Smooth muscle cell (in vitro differentiated cells): ENCODE results near the gene OR56B1. TPM values are rescaled to one million over a fixed set of nuclear protein-coding genes. Genes with fewer than 3 reads are reported as not detected.

Experiments
- DNase-seq: peaks from one replicate; lab custom pipeline; 2025; ENCODE audit not compliant: unreplicated experiment; lab: John Stamatoyannopoulos, UW
- H2AFZ ChIP-seq: fragments of 200-600 bp; sonication (generic); 2 replicates; pipeline ENCODE4 v1.6.0; 2016; ENCODE audit warnings: antibody characterized with exemption, low read depth, mild to moderate bottlenecking
- H3F3A ChIP-seq: fragments of 200-600 bp; sonication (generic); 2 replicates; pipeline ENCODE4 v1.6.0; 2017; ENCODE audit warnings: antibody characterized with exemption, low read depth
- H3K27ac ChIP-seq: fragments of 200-600 bp; sonication (generic); 2 replicates; pipeline ENCODE4 v1.5.1; 2016; ENCODE audit warnings: low read depth, mild to moderate bottlenecking
- H3K27me3 ChIP-seq: fragments of 200-600 bp; sonication (generic); 2 replicates; pipeline ENCODE4 v1.6.1; 2016; ENCODE audit warnings: low read depth, mild to moderate bottlenecking
- H3K36me3 ChIP-seq: fragments of 200-600 bp; sonication (generic); 2 replicates; pipeline ENCODE4 v1.5.1; 2016; ENCODE audit warnings: low read depth
- H3K4me1 ChIP-seq: fragments of 200-600 bp; sonication (generic); 2 replicates; pipeline ENCODE4 v1.5.1; 2016; ENCODE audit warnings: low read depth
- H3K4me2 ChIP-seq: fragments of 200-600 bp; sonication (generic); 2 replicates; pipeline ENCODE4 v1.6.0; 2016; ENCODE audit warnings: mild to moderate bottlenecking
- H3K4me3 ChIP-seq: fragments of 200-600 bp; sonication (generic); 2 replicates; pipeline ENCODE4 v1.5.1; 2016; ENCODE audit warnings: mild to moderate bottlenecking
- H3K79me2 ChIP-seq: fragments of 200-600 bp; sonication (generic); 2 replicates; pipeline ENCODE4 v1.6.0; 2016; ENCODE audit warnings: low read depth, mild to moderate bottlenecking
- H3K9ac ChIP-seq: fragments of 200-600 bp; sonication (generic); 2 replicates; pipeline ENCODE4 v1.6.0; 2016; ENCODE audit warnings: low read depth
- H3K9me3 ChIP-seq: fragments of 200-600 bp; sonication (generic); replicated peaks from 2 replicates; pipeline ENCODE4 v1.5.1; 2016; ENCODE audit warnings: low read depth
- H4K20me1 ChIP-seq: fragments of 200-600 bp; sonication (generic); 2 replicates; pipeline ENCODE4 v1.6.0; 2016; ENCODE audit warnings: low read depth
- CTCF ChIP-seq: fragments of 200-600 bp; sonication (generic); IDR thresholded peaks from 2 replicates; pipeline ENCODE4 v1.5.1; 2017; ENCODE audit warnings: borderline replicate concordance, mild to moderate bottlenecking, antibody characterized with exemption; ENCODE audit not compliant: insufficient read depth, poor library complexity, severe bottlenecking
- WGBS: methylation state at CpG from one replicate; pipeline ENCODE4 v1.1.7; 2016; ENCODE audit warnings: low lambda C conversion rate; 5-methylcytosine and 5-hydroxymethylcytosine counted together
- polyA plus RNA-seq: library from polyadenylated mRNA; unstranded; fragments of >200 nt; fragmentation: Nextera tagmentation; extraction: Ambion mirVana; gene quantifications from 2 replicates; pipeline ENCODE4 v1.2.1, GENCODE V29; 2016
- total RNA-seq: library from RNA; depleted of rRNA; stranded (reverse); fragments of >200 nt; gene quantifications from 2 replicates; pipeline ENCODE4 v1.2.3, GENCODE V29; 2014

OR56B1 gene
- total and polyA plus RNA-seq, 2 experiments from 2014 or later, result not detected

GRCh38 chr11:5695580-5695979 is 40.7 kb upstream of the OR56B1 start:
- Histone ChIP-seq H4K20me1 (no peaks in the 10 kb centered on the region), H2AFZ (no peak overlapping the region), H3K79me2 (no peaks in the 10 kb centered on the region), H3K27ac (no peak overlapping the region), H3K9me3 (no peaks in the 10 kb centered on the region), H3K4me1 (peaks cover 3% of the 10 kb centered on the region), H3K4me2 (no peak overlapping the region), H3K9ac (no peak overlapping the region), H3K4me3 (no peak overlapping the region), H3K36me3 (no peaks in the 10 kb centered on the region), H3K27me3 (no peaks in the 10 kb centered on the region), H3F3A (no peaks in the 10 kb centered on the region)
- 78% methylated on average over 1 of the region's 1 CpG for WGBS
- TF ChIP-seq CTCF, result no peak
- no peak for DNase-seq

GRCh38 chr11:5696210-5696609 is 40.0 kb upstream of the OR56B1 start:
- Histone ChIP-seq H2AFZ (no peak overlapping the region), H3K9me3 (no peaks in the 10 kb centered on the region), H3K4me2 (no peak overlapping the region), H3F3A (no peaks in the 10 kb centered on the region), H3K4me3 (no peak overlapping the region), H3K27me3 (no peaks in the 10 kb centered on the region), H3K79me2 (no peaks in the 10 kb centered on the region), H3K4me1 (no peaks in the 10 kb centered on the region), H3K27ac (no peak overlapping the region), H4K20me1 (no peaks in the 10 kb centered on the region), H3K36me3 (no peaks in the 10 kb centered on the region), H3K9ac (no peak overlapping the region)
- WGBS, result 98% methylated on average over 2 of the region's 2 CpGs
- no peak for TF ChIP-seq CTCF
- DNase-seq, result no peak

GRCh38 chr11:5698281-5698680 is 38.0 kb upstream of the OR56B1 start:
- Histone ChIP-seq H3K36me3 (no peaks in the 10 kb centered on the region), H2AFZ (no peak overlapping the region), H3F3A (no peaks in the 10 kb centered on the region), H3K4me1 (no peaks in the 10 kb centered on the region), H4K20me1 (no peaks in the 10 kb centered on the region), H3K9me3 (no peaks in the 10 kb centered on the region), H3K4me3 (no peak overlapping the region), H3K4me2 (no peak overlapping the region), H3K9ac (no peak overlapping the region), H3K27me3 (no peaks in the 10 kb centered on the region), H3K27ac (no peak overlapping the region), H3K79me2 (no peaks in the 10 kb centered on the region)
- no peak for TF ChIP-seq CTCF
- WGBS, result 95% methylated on average over 7 of the region's 7 CpGs
- no peak for DNase-seq

- no peak overlapping the region for H3K4me2 ChIP-seq
- H2AFZ ChIP-seq, result no peak overlapping the region
- no peak for TF ChIP-seq CTCF
- no peak overlapping the region for H3K4me3 ChIP-seq
- no peaks in the 10 kb centered on the region for H3K9me3 ChIP-seq
- no peak for DNase-seq
- 97% methylated on average over 10 of the region's 10 CpGs for WGBS
- H3K9ac ChIP-seq, result no peak overlapping the region
- H3K36me3 ChIP-seq, result no peaks in the 10 kb centered on the region
- no peaks in the 10 kb centered on the region for H3K4me1 ChIP-seq
- H3K27ac ChIP-seq, result no peak overlapping the region
- no peaks in the 10 kb centered on the region for H3K27me3 ChIP-seq
- H3K79me2 ChIP-seq, result no peaks in the 10 kb centered on the region
- no peaks in the 10 kb centered on the region for H3F3A ChIP-seq
- H4K20me1 ChIP-seq, result no peaks in the 10 kb centered on the region
These were observed 35.7 kb upstream of the OR56B1 start for GRCh38 chr11:5700421-5701054.
